ENCODE data around the gene WASHC4. TPM values are rescaled to one million over a fixed set of nuclear protein-coding genes. Genes with fewer than 3 reads are reported as not detected.

WASHC4 gene
- total RNA-seq, 1 experiment from 2014 or later: 42.9 TPM

DNA sequence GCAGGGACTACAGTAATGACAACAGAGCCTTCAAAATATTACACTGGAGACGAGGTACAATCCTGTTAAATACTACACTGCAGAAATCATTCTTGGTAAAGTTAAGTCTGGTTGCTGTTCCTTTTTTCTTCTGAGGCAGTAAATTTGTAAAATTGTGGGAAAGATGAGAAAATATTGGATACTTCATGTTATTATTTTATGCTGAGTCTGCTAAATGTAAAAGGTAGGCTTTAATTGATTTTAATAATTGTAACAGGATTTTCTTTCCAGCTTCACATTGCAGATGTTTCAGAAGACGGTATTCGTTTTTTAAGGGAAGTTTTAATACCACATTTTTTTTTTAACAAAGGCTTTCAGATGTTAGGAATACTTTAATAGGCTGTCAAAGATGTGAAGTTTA, 62.6 kb downstream of the WASHC4 start:
- CTCF ChIA-PET: no interaction called here
- H3K27me3 Mint-ChIP-seq (ENCODE audit: low read depth): no peaks in the 10 kb centered on the region
- H3K27ac Mint-ChIP-seq: no peak overlapping the region
- H3K9me3 Mint-ChIP-seq: no peaks in the 10 kb centered on the region
- no peak overlapping the region for H3K4me3 Mint-ChIP-seq
- TF ChIP-seq, protein P1, sequence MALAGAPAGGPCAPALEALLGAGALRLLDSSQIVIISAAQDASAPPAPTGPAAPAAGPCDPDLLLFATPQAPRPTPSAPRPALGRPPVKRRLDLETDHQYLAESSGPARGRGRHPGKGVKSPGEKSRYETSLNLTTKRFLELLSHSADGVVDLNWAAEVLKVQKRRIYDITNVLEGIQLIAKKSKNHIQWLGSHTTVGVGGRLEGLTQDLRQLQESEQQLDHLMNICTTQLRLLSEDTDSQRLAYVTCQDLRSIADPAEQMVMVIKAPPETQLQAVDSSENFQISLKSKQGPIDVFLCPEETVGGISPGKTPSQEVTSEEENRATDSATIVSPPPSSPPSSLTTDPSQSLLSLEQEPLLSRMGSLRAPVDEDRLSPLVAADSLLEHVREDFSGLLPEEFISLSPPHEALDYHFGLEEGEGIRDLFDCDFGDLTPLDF (CRISPR knock-in tag; IDR thresholded peaks at IDR 0.05): no peak
- TF ChIP-seq NR3C1 (CRISPR knock-in tag; conservative IDR thresholded peaks at IDR 0.05; ENCODE audit: low read depth) (no peak), ZNF416 (CRISPR knock-in tag; IDR thresholded peaks at IDR 0.05) (no peak), ZNF232 (CRISPR knock-in tag; IDR thresholded peaks at IDR 0.05) (no peak), RELA (CRISPR knock-in tag; IDR thresholded peaks at IDR 0.05; ENCODE audit: borderline replicate concordance) (no peak), ZNF671 (CRISPR knock-in tag; IDR thresholded peaks at IDR 0.05) (no peak), JUN (CRISPR knock-in tag; IDR thresholded peaks at IDR 0.05) (no peak)
- TF ChIP-seq, protein P2, sequence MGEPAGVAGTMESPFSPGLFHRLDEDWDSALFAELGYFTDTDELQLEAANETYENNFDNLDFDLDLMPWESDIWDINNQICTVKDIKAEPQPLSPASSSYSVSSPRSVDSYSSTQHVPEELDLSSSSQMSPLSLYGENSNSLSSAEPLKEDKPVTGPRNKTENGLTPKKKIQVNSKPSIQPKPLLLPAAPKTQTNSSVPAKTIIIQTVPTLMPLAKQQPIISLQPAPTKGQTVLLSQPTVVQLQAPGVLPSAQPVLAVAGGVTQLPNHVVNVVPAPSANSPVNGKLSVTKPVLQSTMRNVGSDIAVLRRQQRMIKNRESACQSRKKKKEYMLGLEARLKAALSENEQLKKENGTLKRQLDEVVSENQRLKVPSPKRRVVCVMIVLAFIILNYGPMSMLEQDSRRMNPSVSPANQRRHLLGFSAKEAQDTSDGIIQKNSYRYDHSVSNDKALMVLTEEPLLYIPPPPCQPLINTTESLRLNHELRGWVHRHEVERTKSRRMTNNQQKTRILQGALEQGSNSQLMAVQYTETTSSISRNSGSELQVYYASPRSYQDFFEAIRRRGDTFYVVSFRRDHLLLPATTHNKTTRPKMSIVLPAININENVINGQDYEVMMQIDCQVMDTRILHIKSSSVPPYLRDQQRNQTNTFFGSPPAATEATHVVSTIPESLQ (CRISPR knock-in tag; IDR thresholded peaks at IDR 0.05): no peak
- TF ChIP-seq, protein P3, sequence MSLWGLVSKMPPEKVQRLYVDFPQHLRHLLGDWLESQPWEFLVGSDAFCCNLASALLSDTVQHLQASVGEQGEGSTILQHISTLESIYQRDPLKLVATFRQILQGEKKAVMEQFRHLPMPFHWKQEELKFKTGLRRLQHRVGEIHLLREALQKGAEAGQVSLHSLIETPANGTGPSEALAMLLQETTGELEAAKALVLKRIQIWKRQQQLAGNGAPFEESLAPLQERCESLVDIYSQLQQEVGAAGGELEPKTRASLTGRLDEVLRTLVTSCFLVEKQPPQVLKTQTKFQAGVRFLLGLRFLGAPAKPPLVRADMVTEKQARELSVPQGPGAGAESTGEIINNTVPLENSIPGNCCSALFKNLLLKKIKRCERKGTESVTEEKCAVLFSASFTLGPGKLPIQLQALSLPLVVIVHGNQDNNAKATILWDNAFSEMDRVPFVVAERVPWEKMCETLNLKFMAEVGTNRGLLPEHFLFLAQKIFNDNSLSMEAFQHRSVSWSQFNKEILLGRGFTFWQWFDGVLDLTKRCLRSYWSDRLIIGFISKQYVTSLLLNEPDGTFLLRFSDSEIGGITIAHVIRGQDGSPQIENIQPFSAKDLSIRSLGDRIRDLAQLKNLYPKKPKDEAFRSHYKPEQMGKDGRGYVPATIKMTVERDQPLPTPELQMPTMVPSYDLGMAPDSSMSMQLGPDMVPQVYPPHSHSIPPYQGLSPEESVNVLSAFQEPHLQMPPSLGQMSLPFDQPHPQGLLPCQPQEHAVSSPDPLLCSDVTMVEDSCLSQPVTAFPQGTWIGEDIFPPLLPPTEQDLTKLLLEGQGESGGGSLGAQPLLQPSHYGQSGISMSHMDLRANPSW (CRISPR knock-in tag; conservative IDR thresholded peaks at IDR 0.05; ENCODE audit: low read depth): no peak
- TF ChIP-seq, protein P4, sequence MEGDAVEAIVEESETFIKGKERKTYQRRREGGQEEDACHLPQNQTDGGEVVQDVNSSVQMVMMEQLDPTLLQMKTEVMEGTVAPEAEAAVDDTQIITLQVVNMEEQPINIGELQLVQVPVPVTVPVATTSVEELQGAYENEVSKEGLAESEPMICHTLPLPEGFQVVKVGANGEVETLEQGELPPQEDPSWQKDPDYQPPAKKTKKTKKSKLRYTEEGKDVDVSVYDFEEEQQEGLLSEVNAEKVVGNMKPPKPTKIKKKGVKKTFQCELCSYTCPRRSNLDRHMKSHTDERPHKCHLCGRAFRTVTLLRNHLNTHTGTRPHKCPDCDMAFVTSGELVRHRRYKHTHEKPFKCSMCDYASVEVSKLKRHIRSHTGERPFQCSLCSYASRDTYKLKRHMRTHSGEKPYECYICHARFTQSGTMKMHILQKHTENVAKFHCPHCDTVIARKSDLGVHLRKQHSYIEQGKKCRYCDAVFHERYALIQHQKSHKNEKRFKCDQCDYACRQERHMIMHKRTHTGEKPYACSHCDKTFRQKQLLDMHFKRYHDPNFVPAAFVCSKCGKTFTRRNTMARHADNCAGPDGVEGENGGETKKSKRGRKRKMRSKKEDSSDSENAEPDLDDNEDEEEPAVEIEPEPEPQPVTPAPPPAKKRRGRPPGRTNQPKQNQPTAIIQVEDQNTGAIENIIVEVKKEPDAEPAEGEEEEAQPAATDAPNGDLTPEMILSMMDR (IDR thresholded peaks at IDR 0.05): no peak
- TF ChIP-seq, protein P5, sequence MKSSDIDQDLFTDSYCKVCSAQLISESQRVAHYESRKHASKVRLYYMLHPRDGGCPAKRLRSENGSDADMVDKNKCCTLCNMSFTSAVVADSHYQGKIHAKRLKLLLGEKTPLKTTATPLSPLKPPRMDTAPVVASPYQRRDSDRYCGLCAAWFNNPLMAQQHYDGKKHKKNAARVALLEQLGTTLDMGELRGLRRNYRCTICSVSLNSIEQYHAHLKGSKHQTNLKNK (CRISPR knock-in tag; IDR thresholded peaks at IDR 0.05): no peak
- TF ChIP-seq, protein P6, sequence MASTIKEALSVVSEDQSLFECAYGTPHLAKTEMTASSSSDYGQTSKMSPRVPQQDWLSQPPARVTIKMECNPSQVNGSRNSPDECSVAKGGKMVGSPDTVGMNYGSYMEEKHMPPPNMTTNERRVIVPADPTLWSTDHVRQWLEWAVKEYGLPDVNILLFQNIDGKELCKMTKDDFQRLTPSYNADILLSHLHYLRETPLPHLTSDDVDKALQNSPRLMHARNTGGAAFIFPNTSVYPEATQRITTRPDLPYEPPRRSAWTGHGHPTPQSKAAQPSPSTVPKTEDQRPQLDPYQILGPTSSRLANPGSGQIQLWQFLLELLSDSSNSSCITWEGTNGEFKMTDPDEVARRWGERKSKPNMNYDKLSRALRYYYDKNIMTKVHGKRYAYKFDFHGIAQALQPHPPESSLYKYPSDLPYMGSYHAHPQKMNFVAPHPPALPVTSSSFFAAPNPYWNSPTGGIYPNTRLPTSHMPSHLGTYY (CRISPR knock-in tag; IDR thresholded peaks at IDR 0.05): no peak
- peaks cover 18% of the 10 kb centered on the region for H3K36me3 Mint-ChIP-seq
- ATAC-seq: no peak
- no peaks in the 10 kb centered on the region for H3K4me1 Mint-ChIP-seq
- POLR2A ChIA-PET: no interaction called here
- DNase-seq (ENCODE audit: low spot score): no peak

DNA sequence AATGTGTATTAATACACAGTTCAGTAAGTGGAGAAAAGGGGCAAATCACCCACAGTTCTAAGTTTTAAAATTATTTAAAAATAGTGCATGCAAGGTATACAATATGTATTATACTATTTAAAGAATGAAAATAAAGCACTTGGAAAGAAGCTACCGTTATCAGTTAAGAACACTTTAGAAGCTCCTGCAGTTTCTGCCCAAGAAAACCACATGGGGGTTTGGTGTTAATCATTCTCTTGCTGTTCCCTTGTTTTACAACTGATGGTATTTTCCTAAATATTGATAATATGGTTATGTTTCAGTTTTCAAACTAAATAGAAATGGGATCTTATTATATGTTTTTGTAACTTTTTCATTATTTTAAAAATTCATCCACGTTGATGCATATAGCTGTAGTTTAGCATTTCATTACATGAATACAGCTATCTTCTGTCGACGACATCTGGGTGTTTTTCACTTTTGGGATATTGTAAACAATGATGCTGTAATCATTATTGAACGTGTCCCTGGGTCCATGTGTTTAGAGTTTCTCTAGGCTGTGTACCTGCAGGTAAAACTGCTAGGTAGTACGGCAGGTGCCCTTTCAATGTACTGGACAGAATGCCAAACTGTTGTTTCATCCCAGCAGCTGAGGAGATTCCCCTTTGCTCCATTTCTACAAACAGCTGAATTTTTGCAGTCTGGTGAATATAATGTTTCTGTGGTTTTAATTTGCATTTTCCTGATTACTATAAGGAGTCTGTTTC, 64.3 kb downstream of the WASHC4 start:
- Mint-ChIP-seq H3K9me3 (no peaks in the 10 kb centered on the region), H3K36me3 (peaks cover 22% of the 10 kb centered on the region), H3K4me3 (no peak overlapping the region), H3K4me1 (no peaks in the 10 kb centered on the region), H3K27ac (no peak overlapping the region), H3K27me3 (ENCODE audit: low read depth) (no peaks in the 10 kb centered on the region)
- DNase-seq (ENCODE audit: low spot score): no peak
- TF ChIP-seq, protein P7, sequence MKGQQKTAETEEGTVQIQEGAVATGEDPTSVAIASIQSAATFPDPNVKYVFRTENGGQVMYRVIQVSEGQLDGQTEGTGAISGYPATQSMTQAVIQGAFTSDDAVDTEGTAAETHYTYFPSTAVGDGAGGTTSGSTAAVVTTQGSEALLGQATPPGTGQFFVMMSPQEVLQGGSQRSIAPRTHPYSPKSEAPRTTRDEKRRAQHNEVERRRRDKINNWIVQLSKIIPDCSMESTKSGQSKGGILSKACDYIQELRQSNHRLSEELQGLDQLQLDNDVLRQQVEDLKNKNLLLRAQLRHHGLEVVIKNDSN (CRISPR knock-in tag; IDR thresholded peaks at IDR 0.05): no peak
- TF ChIP-seq ESRRA (CRISPR knock-in tag; IDR thresholded peaks at IDR 0.05; ENCODE audit: borderline replicate concordance) (no peak), HMGA2 (CRISPR knock-in tag; IDR thresholded peaks at IDR 0.05) (no peak), SMAD4 (CRISPR knock-in tag; IDR thresholded peaks at IDR 0.05) (no peak)
- CTCF ChIA-PET: no interaction called here
- POLR2A ChIA-PET: no interaction called here
- ATAC-seq: no peak
